Muscle layer of duodenum (tissue), 2 donors: ENCODE data around the gene CBFB.

Source experiments
- H3K27ac ChIP-seq: one replicate; pipeline ENCODE4 v1.7.0; 2013; ENCODE audit warnings: mild to moderate bottlenecking, low read length
- H3K27me3 ChIP-seq: one replicate; pipeline ENCODE4 v1.7.0; 2013; ENCODE audit warnings: low read depth, mild to moderate bottlenecking, control low read depth, low read length
- H3K36me3 ChIP-seq, 2 donors: one replicate each; pipeline ENCODE4 v1.7.0; 2013; ENCODE audit warnings: low read length in 2 of 2, control low read depth in 1 of 2, mild to moderate bottlenecking in 1 of 2; ENCODE audit not compliant: insufficient read depth in 2 of 2, control insufficient read depth in 1 of 2
- H3K4me1 ChIP-seq, 2 donors: one replicate each; pipeline ENCODE4 v1.7.0; 2013; ENCODE audit warnings: low read length in 2 of 2, mild to moderate bottlenecking in 2 of 2, control low read depth in 1 of 2, moderate library complexity in 1 of 2; ENCODE audit not compliant: insufficient read depth in 2 of 2, control insufficient read depth in 1 of 2
- H3K4me3 ChIP-seq, 2 donors: one replicate each; pipeline ENCODE4 v1.7.0; 2013; ENCODE audit warnings: low read length in 2 of 2, low read depth in 1 of 2, mild to moderate bottlenecking in 1 of 2
- H3K9me3 ChIP-seq, 2 donors: one replicate each; pipeline ENCODE4 v1.7.0; 2013; ENCODE audit warnings: low read length in 2 of 2, control low read depth in 1 of 2, mild to moderate bottlenecking in 1 of 2; ENCODE audit not compliant: control insufficient read depth in 1 of 2
- donor health status: healthy.

Gene CBFB

DNA sequence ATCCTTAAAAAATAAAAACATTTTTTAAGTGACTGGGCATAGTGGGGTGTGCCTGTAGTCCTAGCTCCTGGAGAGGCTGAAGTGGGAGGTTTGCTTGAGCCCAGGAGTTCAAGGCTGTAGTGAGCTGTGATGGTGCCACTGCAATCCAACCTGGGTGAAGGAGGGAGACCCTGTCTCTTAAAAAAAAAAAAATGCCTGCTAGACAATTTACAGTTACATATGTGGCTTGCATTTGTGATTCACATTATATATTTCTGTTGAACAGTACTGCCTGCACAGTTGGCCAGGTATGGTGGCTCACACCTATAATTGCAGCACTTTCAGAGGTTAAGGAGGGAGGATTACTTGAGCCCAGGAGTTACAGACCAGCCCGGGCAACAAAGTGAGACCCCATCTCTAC is 23.4 kb downstream of the CBFB start:
- peaks cover 0 to 12% of the 10 kb centered on the region in 2 donors for H3K36me3 ChIP-seq
- no peaks in the 10 kb centered on the region for H3K27me3 ChIP-seq
- no peaks in the 10 kb centered on the region for H3K9me3 ChIP-seq
- H3K27ac ChIP-seq, result no peak overlapping the region
- H3K4me3 ChIP-seq, result no peak overlapping the region
- H3K4me1 ChIP-seq, result no peaks in the 10 kb centered on the region

- Histone ChIP-seq H3K4me1 (no peaks in the 10 kb centered on the region), H3K4me3 (no peak overlapping the region), H3K36me3 (peaks cover 0 to 12% of the 10 kb centered on the region in 2 donors), H3K9me3 (no peaks in the 10 kb centered on the region), H3K27ac (no peak overlapping the region), H3K27me3 (no peaks in the 10 kb centered on the region)
These were observed 24.9 kb downstream of the CBFB start for GRCh38 chr16:67053767-67054334.

DNA sequence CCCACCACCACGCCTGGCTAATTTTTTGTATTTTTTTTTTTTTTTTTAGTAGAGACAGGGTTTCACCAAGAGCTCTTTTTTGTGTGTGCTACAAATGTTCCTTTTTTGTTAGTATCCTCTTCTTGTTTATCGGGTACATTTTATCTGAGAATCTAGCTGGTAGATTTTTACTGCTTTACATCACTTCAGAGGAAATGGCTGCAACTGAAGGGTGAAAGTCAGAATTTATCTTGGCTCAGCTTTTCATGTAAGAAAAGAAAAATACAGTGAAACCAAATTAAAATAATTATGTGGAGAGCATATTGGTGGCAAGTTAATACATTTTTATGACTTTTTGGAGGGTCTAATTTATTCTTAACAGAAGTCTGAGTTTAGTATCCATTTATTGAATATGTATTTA is 26.0 kb downstream of the CBFB start:
- Histone ChIP-seq H3K4me3 (no peak overlapping the region), H3K27ac (no peak overlapping the region), H3K9me3 (no peaks in the 10 kb centered on the region), H3K27me3 (no peaks in the 10 kb centered on the region), H3K4me1 (no peaks in the 10 kb centered on the region), H3K36me3 (peaks cover 0 to 12% of the 10 kb centered on the region in 2 donors)

DNA sequence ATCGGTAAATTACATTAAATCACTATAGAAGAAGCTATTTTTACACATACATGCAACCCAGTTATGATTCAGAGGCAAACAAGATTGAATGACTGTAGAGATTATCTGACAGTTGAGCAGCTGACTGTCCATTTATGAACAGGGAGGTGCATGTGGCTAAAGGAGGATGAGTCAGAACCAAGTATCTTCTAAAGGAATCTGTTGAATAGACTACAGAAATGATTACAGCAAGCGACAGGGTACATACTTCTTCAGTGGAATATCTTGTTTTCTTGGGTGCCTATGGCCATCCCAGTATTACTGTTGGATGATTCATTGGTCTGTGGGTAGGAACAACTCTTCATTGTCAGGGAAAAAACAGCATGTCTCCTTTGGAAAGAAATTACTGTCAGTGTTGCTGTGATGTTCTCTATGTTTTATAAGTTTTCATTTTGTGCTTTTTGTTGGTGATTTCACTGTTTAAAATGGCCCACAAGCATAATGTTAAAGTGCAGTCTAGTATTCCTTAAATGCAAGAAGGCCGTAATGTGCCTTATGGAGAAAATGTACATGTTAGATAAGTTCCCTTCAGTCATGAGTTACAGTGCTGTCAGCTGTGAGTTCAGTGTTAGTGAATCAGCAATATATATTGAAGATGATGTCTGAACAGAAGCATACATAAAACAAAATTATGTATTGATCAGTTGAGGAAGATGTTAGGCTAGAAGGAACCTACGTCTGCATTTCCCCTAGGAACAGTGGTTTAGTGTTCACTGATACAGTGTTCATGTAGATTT is 27.0 kb downstream of the CBFB start:
- no peaks in the 10 kb centered on the region for H3K9me3 ChIP-seq
- no peaks in the 10 kb centered on the region for H3K4me1 ChIP-seq
- H3K4me3 ChIP-seq, result no peak overlapping the region
- H3K27ac ChIP-seq, result no peak overlapping the region
- peaks cover 0 to 12% of the 10 kb centered on the region in 2 donors for H3K36me3 ChIP-seq
- no peaks in the 10 kb centered on the region for H3K27me3 ChIP-seq

DNA sequence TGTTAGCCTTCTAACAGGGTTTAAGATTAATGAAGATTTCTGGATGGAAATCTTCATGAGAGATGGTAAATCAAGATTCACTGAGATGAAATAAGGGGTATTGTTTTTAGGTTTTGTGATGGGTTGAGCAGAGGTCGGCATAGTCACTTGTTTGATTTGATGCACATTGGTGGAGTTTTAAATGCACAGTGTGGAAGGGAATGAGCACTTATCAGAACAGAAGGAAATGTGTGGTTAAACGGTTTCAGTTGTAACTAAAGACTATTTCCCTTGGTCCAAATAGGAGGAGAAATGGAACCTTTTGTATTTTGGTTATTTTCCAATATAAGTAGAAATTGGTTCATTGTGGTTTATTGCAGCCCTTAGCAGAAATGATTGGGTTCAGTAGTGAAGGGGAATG is 34.1 kb downstream of the CBFB start:
- peaks cover 9 to 11% of the 10 kb centered on the region in 2 donors for H3K36me3 ChIP-seq
- no peaks in the 10 kb centered on the region for H3K4me1 ChIP-seq
- no peak overlapping the region for H3K27ac ChIP-seq
- no peak overlapping the region for H3K4me3 ChIP-seq
- H3K27me3 ChIP-seq, result no peaks in the 10 kb centered on the region
- H3K9me3 ChIP-seq, result no peaks in the 10 kb centered on the region

GRCh38 chr16:67068212-67068753 is 39.3 kb downstream of the CBFB start:
- H3K27ac ChIP-seq, result no peak overlapping the region
- peaks cover 23 to 31% of the 10 kb centered on the region in 2 donors for H3K36me3 ChIP-seq
- H3K4me1 ChIP-seq, result no peaks in the 10 kb centered on the region

GRCh38 chr16:67071476-67072048 is 42.6 kb downstream of the CBFB start:
- Histone ChIP-seq H3K4me1 (no peaks in the 10 kb centered on the region), H3K27me3 (no peaks in the 10 kb centered on the region), H3K27ac (no peak overlapping the region), H3K4me3 (no peak overlapping the region), H3K36me3 (peaks cover 29 to 41% of the 10 kb centered on the region in 2 donors), H3K9me3 (no peaks in the 10 kb centered on the region)

More at GRCh38 chr16:67068212-67068753, 39.3 kb downstream of the CBFB start:
- H3K27me3 ChIP-seq, result no peaks in the 10 kb centered on the region
- no peak overlapping the region for H3K4me3 ChIP-seq
- H3K9me3 ChIP-seq, result no peaks in the 10 kb centered on the region

- Histone ChIP-seq H3K4me3 (no peak overlapping the region), H3K27ac (no peak overlapping the region), H3K9me3 (no peaks in the 10 kb centered on the region), H3K4me1 (no peaks in the 10 kb centered on the region), H3K27me3 (no peaks in the 10 kb centered on the region), H3K36me3 (peaks cover 10 to 29% of the 10 kb centered on the region in 2 donors)
These were observed 46.4 kb downstream of the CBFB start for GRCh38 chr16:67075331-67075730.

GRCh38 chr16:67077871-67078270 is 48.9 kb downstream of the CBFB start:
- Histone ChIP-seq H3K27me3 (no peaks in the 10 kb centered on the region), H3K27ac (no peak overlapping the region)

GRCh38 chr16:67082100-67082499 is 53.2 kb downstream of the CBFB start:
- H3K27me3 ChIP-seq, result no peaks in the 10 kb centered on the region
- H3K36me3 ChIP-seq, result peaks cover 1 to 4% of the 10 kb centered on the region in 2 donors
- H3K4me3 ChIP-seq, result no peak overlapping the region

More at GRCh38 chr16:67077871-67078270, 48.9 kb downstream of the CBFB start:
- H3K36me3 ChIP-seq, result peaks cover 3 to 25% of the 10 kb centered on the region in 2 donors
- no peaks in the 10 kb centered on the region for H3K9me3 ChIP-seq
- no peak overlapping the region for H3K4me3 ChIP-seq
- no peaks in the 10 kb centered on the region for H3K4me1 ChIP-seq

GRCh38 chr16:67082891-67083290 is 53.9 kb downstream of the CBFB start:
- peaks cover 0 to 8% of the 10 kb centered on the region in 2 donors for H3K4me1 ChIP-seq
- no peak overlapping the region for H3K27ac ChIP-seq
- H3K27me3 ChIP-seq, result no peaks in the 10 kb centered on the region
- H3K9me3 ChIP-seq, result no peaks in the 10 kb centered on the region
- peaks cover 0 to 4% of the 10 kb centered on the region in 2 donors for H3K36me3 ChIP-seq
- no peak overlapping the region for H3K4me3 ChIP-seq

More at GRCh38 chr16:67082100-67082499, 53.2 kb downstream of the CBFB start:
- no peak overlapping the region for H3K27ac ChIP-seq
- no peaks in the 10 kb centered on the region for H3K9me3 ChIP-seq
- H3K4me1 ChIP-seq, result peaks cover 0 to 8% of the 10 kb centered on the region in 2 donors
